Tibial nerve (tissue), 4 donors: Measurements from ENCODE around the gene CLEC19A.

Experiments
- CTCF ChIP-seq, 5 experiments: fragments of 200-600 bp in 3 of 5; fragments of 450-650 bp in 2 of 5; sonication (generic) in 3 of 5; IDR thresholded peaks; one replicate each; pipeline ENCODE4 v1.5.1; 2016 to 2019; ENCODE audit warnings: antibody characterized with exemption in 5 of 5, mild to moderate bottlenecking in 3 of 5, moderate library complexity in 2 of 5
- EP300 ChIP-seq, 2 donors: sonication (generic); formaldehyde crosslinking; IDR thresholded peaks; one replicate each; pipeline ENCODE4 v1.6.1; 2017; ENCODE audit warnings: antibody characterized with exemption in 2 of 2, mild to moderate bottlenecking in 1 of 2
- POLR2A ChIP-seq, 2 donors: fragments of 450-650 bp; IDR thresholded peaks; one replicate each; pipeline ENCODE4 v1.6.1; 2017; ENCODE audit warnings: antibody characterized with exemption in 2 of 2, mild to moderate bottlenecking in 2 of 2, moderate library complexity in 2 of 2

- TF ChIP-seq CTCF (IDR thresholded peaks at IDR 0.05), result no peak
- no peak for TF ChIP-seq POLR2A (IDR thresholded peaks at IDR 0.05)
- TF ChIP-seq EP300 (IDR thresholded peaks at IDR 0.05), result no peak
Measured at GRCh38 chr16:19348125-19348524, 62.6 kb downstream of the CLEC19A start.
